A673 (cell line): Measurements from ENCODE around the gene MAML3. TPM values are rescaled to one million over a fixed set of nuclear protein-coding genes. Genes with fewer than 3 reads are reported as not detected.

Experiments
- BruUV-seq: library from RNA; stranded (reverse); fragments of 400-500 nt; replicated peaks from 2 replicates; lab custom pipeline; 2021; lab: Mats Ljungman, UMichigan
- CTCF ChIA-PET: fragments of 300-600 bp; sonication (Branson Sonifier 250); formaldehyde crosslinking; loops from one replicate; lab custom pipeline; 2022; ENCODE audit warnings: antibody characterized with exemption; lab: Charles Lee
- POLR2A ChIA-PET: fragments of 300-600 bp; sonication (Branson Sonifier 250); formaldehyde crosslinking; loops from one replicate; lab custom pipeline; 2022; ENCODE audit warnings: antibody characterized with exemption; ENCODE audit not compliant: low non-redundant PET; lab: Charles Lee
- DNase-seq: peaks from one replicate; pipeline ENCODE4 v3.0.0-alpha.2; 2015; ENCODE audit warnings: low spot score
- H3K27ac ChIP-seq: fragments of 200-600 bp; sonication (generic); 2 replicates; pipeline ENCODE4 v1.5.1; 2016; ENCODE audit warnings: mixed run types, low read depth, mild to moderate bottlenecking, mixed read lengths, antibody characterized with exemption, low read length; ENCODE audit not compliant: poor library complexity, severe bottlenecking
- H3K27me3 ChIP-seq: fragments of 200-600 bp; sonication (generic); replicated peaks from 2 replicates; pipeline ENCODE4 v1.6.1; 2017; ENCODE audit warnings: mixed run types, low read depth, mild to moderate bottlenecking, mixed read lengths, antibody characterized with exemption, low read length; ENCODE audit not compliant: insufficient read depth, poor library complexity
- H3K36me3 ChIP-seq: fragments of 200-600 bp; sonication (generic); 2 replicates; pipeline ENCODE4 v1.6.1; 2016; ENCODE audit warnings: mixed run types, mild to moderate bottlenecking, mixed read lengths, antibody characterized with exemption, low read length; ENCODE audit not compliant: insufficient read depth, poor library complexity, severe bottlenecking
- H3K4me1 ChIP-seq: fragments of 200-600 bp; sonication (generic); 2 replicates; pipeline ENCODE4 v1.6.1; 2017; ENCODE audit warnings: mixed run types, mild to moderate bottlenecking, mixed read lengths, antibody characterized with exemption, low read length; ENCODE audit not compliant: insufficient read depth, poor library complexity, severe bottlenecking
- H3K4me3 ChIP-seq: fragments of 200-600 bp; sonication (generic); 2 replicates; pipeline ENCODE4 v1.5.1; 2016; ENCODE audit warnings: low read depth, mixed run types, mild to moderate bottlenecking, mixed read lengths, low read length; ENCODE audit not compliant: poor library complexity, severe bottlenecking
- H3K9me3 ChIP-seq: fragments of 200-600 bp; sonication (generic); 2 replicates; pipeline ENCODE4 v1.6.1; 2016; ENCODE audit warnings: mixed run types, low read depth, mild to moderate bottlenecking, mixed read lengths, antibody characterized with exemption, low read length; ENCODE audit not compliant: poor library complexity, severe bottlenecking
- EZH2 ChIP-seq: fragments of 200-600 bp; sonication (generic); IDR thresholded peaks from 2 replicates; pipeline ENCODE4 v1.6.1; 2017; ENCODE audit warnings: borderline replicate concordance, low read depth, mild to moderate bottlenecking, mixed read lengths, antibody characterized with exemption, low read length; ENCODE audit not compliant: poor library complexity, severe bottlenecking
- intact Hi-C: fragments of 100-400 bp; cut with micrococcal nuclease; formaldehyde crosslinking; loops from one replicate; pipeline ENCODE4 v1.10.0; 2022; ENCODE audit not compliant: unreplicated experiment
- total RNA-seq: library from RNA; stranded (reverse); gene quantifications from 2 replicates; pipeline ENCODE4 v1.2.3, GENCODE V29; 2021
- TF ChIP-seq, protein P1 (sequence below): fragments of 300-800, 200-600 bp; sonication (generic); conservative IDR thresholded peaks from 2 replicates; pipeline ENCODE4 v1.5.1; 2017; ENCODE audit warnings: low read depth, mild to moderate bottlenecking, antibody characterized with exemption, low read length, moderate library complexity, mixed read lengths

Gene MAML3
- total RNA-seq, 1 experiment from 2014 or later = 3.7 TPM

DNA sequence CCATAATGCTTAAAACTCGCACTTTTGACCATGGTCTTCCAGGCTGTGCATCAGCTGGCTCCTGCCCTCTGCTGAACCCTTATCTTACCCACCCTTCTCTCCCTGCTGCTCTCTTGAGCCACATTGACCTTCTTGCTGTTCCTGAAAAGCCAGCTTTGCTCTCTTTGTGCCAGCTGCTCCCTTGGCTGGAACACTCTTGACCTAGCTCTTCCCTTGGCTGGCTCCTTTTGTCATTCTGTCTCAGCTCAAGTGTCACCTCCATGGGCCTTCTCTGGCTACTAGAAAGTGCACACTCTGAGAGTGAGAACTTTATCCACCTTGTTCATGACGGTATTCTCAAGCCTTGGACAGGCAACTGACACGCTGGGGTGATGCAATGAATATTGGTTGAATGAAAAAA is 376.2 kb downstream of the MAML3 start:
- TF ChIP-seq, protein P1, sequence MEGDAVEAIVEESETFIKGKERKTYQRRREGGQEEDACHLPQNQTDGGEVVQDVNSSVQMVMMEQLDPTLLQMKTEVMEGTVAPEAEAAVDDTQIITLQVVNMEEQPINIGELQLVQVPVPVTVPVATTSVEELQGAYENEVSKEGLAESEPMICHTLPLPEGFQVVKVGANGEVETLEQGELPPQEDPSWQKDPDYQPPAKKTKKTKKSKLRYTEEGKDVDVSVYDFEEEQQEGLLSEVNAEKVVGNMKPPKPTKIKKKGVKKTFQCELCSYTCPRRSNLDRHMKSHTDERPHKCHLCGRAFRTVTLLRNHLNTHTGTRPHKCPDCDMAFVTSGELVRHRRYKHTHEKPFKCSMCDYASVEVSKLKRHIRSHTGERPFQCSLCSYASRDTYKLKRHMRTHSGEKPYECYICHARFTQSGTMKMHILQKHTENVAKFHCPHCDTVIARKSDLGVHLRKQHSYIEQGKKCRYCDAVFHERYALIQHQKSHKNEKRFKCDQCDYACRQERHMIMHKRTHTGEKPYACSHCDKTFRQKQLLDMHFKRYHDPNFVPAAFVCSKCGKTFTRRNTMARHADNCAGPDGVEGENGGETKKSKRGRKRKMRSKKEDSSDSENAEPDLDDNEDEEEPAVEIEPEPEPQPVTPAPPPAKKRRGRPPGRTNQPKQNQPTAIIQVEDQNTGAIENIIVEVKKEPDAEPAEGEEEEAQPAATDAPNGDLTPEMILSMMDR = no peak
- no peak for TF ChIP-seq EZH2
- Histone ChIP-seq H3K36me3 (no peaks in the 10 kb centered on the region), H3K4me3 (no peak overlapping the region), H3K27ac (no peak overlapping the region), H3K4me1 (no peaks in the 10 kb centered on the region), H3K27me3 (no peaks in the 10 kb centered on the region), H3K9me3 (no peaks in the 10 kb centered on the region)
- intact Hi-C loops = no loop called here
- no TSS peak for BruUV-seq
- CTCF ChIA-PET = no interaction called here
- DNase-seq = no peak
- POLR2A ChIA-PET = no interaction called here

DNA sequence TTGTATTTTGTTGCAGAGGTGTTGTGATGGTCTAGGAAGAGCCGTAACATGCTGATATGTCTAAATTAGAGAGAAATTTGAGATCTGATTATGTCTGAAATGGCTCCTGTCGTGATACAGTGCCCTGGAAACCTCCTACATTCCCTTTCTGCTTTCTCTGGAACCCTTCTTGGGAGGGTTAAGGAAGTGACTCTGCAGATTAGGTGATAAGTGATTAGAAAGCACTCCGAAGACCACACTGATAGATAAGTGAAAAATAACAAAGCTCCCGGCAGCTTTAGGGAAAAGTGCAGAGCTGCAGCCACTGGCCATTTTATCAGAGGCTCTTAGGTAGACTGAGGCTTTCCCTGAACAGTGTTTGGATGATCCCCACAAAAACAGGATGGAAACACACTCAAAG is 377.7 kb downstream of the MAML3 start:
- Histone ChIP-seq H3K27me3 (no peaks in the 10 kb centered on the region), H3K4me1 (no peaks in the 10 kb centered on the region), H3K36me3 (no peaks in the 10 kb centered on the region), H3K9me3 (no peaks in the 10 kb centered on the region), H3K4me3 (no peak overlapping the region), H3K27ac (no peak overlapping the region)
- TF ChIP-seq, protein P1 = no peak
- no peak for TF ChIP-seq EZH2
- no peak for DNase-seq
- POLR2A ChIA-PET = no interaction called here
- CTCF ChIA-PET = no interaction called here
- no TSS peak for BruUV-seq
- intact Hi-C loops = no loop called here

DNA sequence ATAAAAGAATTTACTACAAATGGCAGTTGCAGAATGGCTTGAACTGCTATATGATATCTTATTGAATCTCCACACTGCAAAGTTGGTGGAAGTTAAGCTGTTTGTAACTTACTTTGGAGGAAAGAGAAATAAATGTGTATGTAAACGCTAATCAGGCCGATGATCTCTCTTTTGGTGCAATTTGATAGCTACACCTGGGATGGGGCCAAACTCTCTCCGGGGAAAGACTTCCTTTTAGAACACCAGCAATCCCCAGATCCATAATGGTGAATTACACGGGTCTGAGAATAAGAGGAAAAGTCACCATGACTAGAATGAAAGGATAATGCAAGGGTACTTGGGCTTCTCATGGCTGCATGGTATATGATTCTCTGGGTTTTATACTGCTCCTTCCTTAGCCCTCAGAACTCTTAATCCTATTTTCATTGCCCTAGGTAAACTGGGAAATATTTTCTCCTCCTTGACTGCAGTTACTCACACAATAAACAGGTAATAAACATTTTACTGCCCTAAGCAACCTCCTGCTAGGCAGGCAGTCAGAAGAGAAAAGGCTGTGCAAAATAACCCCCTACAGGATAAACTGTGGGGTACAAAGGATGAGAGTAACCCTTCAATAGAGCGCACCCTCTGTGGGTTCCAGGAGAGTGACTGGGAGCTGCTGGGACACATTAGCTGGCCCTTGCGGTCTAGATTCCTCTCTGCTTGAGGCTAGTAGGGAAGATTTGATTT is 379.1 kb downstream of the MAML3 start:
- POLR2A ChIA-PET = no interaction called here
- Histone ChIP-seq H3K27me3 (no peaks in the 10 kb centered on the region), H3K4me3 (no peak overlapping the region), H3K27ac (no peak overlapping the region), H3K9me3 (no peaks in the 10 kb centered on the region), H3K4me1 (no peaks in the 10 kb centered on the region), H3K36me3 (no peaks in the 10 kb centered on the region)
- TF ChIP-seq EZH2 = no peak
- TF ChIP-seq, protein P1 = no peak
- DNase-seq = no peak
- BruUV-seq = no TSS peak
- CTCF ChIA-PET = no interaction called here
- intact Hi-C loops = no loop called here
